Neural cell (in vitro differentiated cells): ENCODE results near the gene JCHAIN.

Source experiments
- CTCF ChIP-seq: fragments of 450-650 bp; IDR thresholded peaks from 2 replicates; pipeline ENCODE4 v1.5.1; 2014; ENCODE audit warnings: antibody characterized with exemption, mild to moderate bottlenecking, moderate library complexity; ENCODE audit not compliant: poor library complexity, severe bottlenecking
- EP300 ChIP-seq: fragments of 450-650 bp; conservative IDR thresholded peaks from 2 replicates; pipeline ENCODE4 v1.6.1; 2014; ENCODE audit warnings: antibody characterized with exemption, mild to moderate bottlenecking, moderate library complexity; ENCODE audit not compliant: poor library complexity, severe bottlenecking
- EZH2 ChIP-seq: fragments of 200-600, 300-800 bp; shearing (Covaris generic), sonication (generic); IDR thresholded peaks from 2 replicates; pipeline ENCODE4 v1.6.1; 2014; ENCODE audit warnings: antibody characterized with exemption, low read length, borderline replicate concordance, mild to moderate bottlenecking; ENCODE audit not compliant: insufficient read depth, poor library complexity, severe bottlenecking
- MXI1 ChIP-seq: fragments of 450-650 bp; conservative IDR thresholded peaks from 2 replicates; pipeline ENCODE4 v1.6.1; 2014; ENCODE audit warnings: antibody characterized with exemption, mild to moderate bottlenecking; ENCODE audit not compliant: poor library complexity, severe bottlenecking
- POLR2AphosphoS5 ChIP-seq: IDR thresholded peaks from 2 replicates; pipeline ENCODE4 v1.6.1; 2012
- RAD21 ChIP-seq: fragments of 450-650 bp; conservative IDR thresholded peaks from 2 replicates; pipeline ENCODE4 v1.6.1; 2014; ENCODE audit warnings: antibody characterized with exemption, mild to moderate bottlenecking, moderate library complexity
- REST ChIP-seq: IDR thresholded peaks from 2 replicates; pipeline ENCODE4 v1.6.1; 2012; ENCODE audit warnings: borderline replicate concordance
- SMC3 ChIP-seq: fragments of 450-650 bp; conservative IDR thresholded peaks from 2 replicates; pipeline ENCODE4 v1.6.1; 2014; ENCODE audit warnings: antibody characterized with exemption, mild to moderate bottlenecking, moderate library complexity; ENCODE audit not compliant: poor library complexity

GRCh38 chr4:70623323-70623722 lies 43.0 kb downstream of the JCHAIN start:
- TF ChIP-seq CTCF: no peak
- TF ChIP-seq POLR2AphosphoS5: no peak
- no peak for TF ChIP-seq EP300
- no peak for TF ChIP-seq SMC3
- TF ChIP-seq MXI1: no peak
- TF ChIP-seq EZH2: no peak
- TF ChIP-seq REST: no peak
- no peak for TF ChIP-seq RAD21
